Endothelial cell (in vitro differentiated cells): ENCODE results near the gene SGMS1. TPM values are rescaled to one million over a fixed set of nuclear protein-coding genes. Genes with fewer than 3 reads are reported as not detected.

Experiments used
- DNase-seq: peaks from one replicate; pipeline ENCODE4 v3.0.0; 2021; ENCODE audit warnings: low spot score
- H3K27ac Mint-ChIP-seq: one replicate; pipeline ENCODE4 v1.8.0; 2021; ENCODE audit warnings: mixed read lengths, inconsistent platforms; ENCODE audit not compliant: unreplicated experiment
- H3K27me3 Mint-ChIP-seq: one replicate; pipeline ENCODE4 v1.8.0; 2021; ENCODE audit warnings: mild to moderate bottlenecking, moderate library complexity, mixed read lengths, inconsistent platforms; ENCODE audit not compliant: unreplicated experiment
- H3K36me3 Mint-ChIP-seq: one replicate; pipeline ENCODE4 v1.8.0; 2021; ENCODE audit warnings: mild to moderate bottlenecking, low read depth, mixed read lengths, inconsistent platforms; ENCODE audit not compliant: unreplicated experiment
- H3K4me1 Mint-ChIP-seq: one replicate; pipeline ENCODE4 v1.8.0; 2021; ENCODE audit warnings: mild to moderate bottlenecking, mixed read lengths, inconsistent platforms; ENCODE audit not compliant: unreplicated experiment
- H3K4me3 Mint-ChIP-seq: one replicate; pipeline ENCODE4 v1.8.0; 2021; ENCODE audit warnings: mild to moderate bottlenecking, mixed read lengths, inconsistent platforms; ENCODE audit not compliant: unreplicated experiment
- H3K9me3 Mint-ChIP-seq: one replicate; pipeline ENCODE4 v1.8.0; 2021; ENCODE audit warnings: mixed read lengths, inconsistent platforms; ENCODE audit not compliant: unreplicated experiment
- total RNA-seq: library from RNA; stranded (reverse); fragmentation: NEBNext Ultra II Directional; extraction: Animal tissue kit (Norgen Biotek cat#: 25700); gene quantifications from one replicate; pipeline ENCODE4 v1.2.1, GENCODE V29; 2021; ENCODE audit not compliant: unreplicated experiment
- TF ChIP-seq, protein P1 (sequence below): fragments of 200-600 bp; sonication (generic); IDR thresholded peaks from one replicate; pipeline ENCODE4 v1.5.0; 2021; ENCODE audit warnings: antibody characterized with exemption; ENCODE audit not compliant: unreplicated experiment

Gene SGMS1
- total RNA-seq, 1 donor from 2014 or later = 12.4 TPM

DNA sequence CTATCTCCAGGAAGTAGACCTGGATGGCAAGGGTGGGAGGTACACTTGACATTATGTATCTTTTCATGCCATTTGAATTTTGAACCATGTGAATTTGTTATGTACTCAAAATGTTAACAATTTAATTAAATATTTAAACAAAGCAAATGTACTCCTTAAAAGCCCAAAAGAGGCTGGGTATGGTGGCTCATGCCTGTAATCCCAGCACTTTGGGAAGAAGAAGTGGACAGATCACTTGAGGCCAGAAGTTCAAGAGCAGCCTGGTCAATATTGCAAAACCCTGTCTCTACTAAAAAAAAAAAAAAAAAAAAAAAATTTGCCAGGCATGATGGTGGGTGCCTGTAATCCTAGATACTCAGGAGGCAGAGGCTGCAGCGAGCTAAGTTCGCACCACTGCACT lies 235.6 kb downstream of the SGMS1 start:
- TF ChIP-seq, protein P1, sequence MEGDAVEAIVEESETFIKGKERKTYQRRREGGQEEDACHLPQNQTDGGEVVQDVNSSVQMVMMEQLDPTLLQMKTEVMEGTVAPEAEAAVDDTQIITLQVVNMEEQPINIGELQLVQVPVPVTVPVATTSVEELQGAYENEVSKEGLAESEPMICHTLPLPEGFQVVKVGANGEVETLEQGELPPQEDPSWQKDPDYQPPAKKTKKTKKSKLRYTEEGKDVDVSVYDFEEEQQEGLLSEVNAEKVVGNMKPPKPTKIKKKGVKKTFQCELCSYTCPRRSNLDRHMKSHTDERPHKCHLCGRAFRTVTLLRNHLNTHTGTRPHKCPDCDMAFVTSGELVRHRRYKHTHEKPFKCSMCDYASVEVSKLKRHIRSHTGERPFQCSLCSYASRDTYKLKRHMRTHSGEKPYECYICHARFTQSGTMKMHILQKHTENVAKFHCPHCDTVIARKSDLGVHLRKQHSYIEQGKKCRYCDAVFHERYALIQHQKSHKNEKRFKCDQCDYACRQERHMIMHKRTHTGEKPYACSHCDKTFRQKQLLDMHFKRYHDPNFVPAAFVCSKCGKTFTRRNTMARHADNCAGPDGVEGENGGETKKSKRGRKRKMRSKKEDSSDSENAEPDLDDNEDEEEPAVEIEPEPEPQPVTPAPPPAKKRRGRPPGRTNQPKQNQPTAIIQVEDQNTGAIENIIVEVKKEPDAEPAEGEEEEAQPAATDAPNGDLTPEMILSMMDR = no peak
- Mint-ChIP-seq H3K27ac (no peak overlapping the region), H3K36me3 (no peaks in the 10 kb centered on the region), H3K4me1 (peaks cover 8% of the 10 kb centered on the region), H3K9me3 (no peaks in the 10 kb centered on the region), H3K27me3 (peaks cover 1% of the 10 kb centered on the region), H3K4me3 (no peak overlapping the region)
- no peak for DNase-seq

DNA sequence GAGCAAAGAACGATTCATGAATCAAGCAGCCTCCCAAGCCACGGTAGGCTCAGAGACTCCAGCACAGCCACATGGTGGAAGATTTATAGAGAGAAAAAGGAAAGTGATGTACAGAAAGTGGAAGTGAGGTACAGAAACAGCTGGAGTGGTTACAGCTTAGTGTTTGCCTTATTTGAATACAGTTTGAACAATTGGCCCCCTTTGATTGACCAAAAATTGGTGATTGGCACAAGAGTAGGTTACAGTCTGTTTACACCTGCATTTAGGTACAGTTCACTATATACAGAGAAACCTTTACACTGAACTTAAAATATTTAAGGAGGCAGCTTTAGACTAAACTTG lies 236.1 kb downstream of the SGMS1 start:
- no peaks in the 10 kb centered on the region for H3K9me3 Mint-ChIP-seq
- no peaks in the 10 kb centered on the region for H3K36me3 Mint-ChIP-seq
- H3K27ac Mint-ChIP-seq = no peak overlapping the region
- H3K4me1 Mint-ChIP-seq = peaks cover 6% of the 10 kb centered on the region
- peaks cover 1% of the 10 kb centered on the region for H3K27me3 Mint-ChIP-seq
- TF ChIP-seq, protein P1 = no peak
- no peak overlapping the region for H3K4me3 Mint-ChIP-seq
- no peak for DNase-seq

DNA sequence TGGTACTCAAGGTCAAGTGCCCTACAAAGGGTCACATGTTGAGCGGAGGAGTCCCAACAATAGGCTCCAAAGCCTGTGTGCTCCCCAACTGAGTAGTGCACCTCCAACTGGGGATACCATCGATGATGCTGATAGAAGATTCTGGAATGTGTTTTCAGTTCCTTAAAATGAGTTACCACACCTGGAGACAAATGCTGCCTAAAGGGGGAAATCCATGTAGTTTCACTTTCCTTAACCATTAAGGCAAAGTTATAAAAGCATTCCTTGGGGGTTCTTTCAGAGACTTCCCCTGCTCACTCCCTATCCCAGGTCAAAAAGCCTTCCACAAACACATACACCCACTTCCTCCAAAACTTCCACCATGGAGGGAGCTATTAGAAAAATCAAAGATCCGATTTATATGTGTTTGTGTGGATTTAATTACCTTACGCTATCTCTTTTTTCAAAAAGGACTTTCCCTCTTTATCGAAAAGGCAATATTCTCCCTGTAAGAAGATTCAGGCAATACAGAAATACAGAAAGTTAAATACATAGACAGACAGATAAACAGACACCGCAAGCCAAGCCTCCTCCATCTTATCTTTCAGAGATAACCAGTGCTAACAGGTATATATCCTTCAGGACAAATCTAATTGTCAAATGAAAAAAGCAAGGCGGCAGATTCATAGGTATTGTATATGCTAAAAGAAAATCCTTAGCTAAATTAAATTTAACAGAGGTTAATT lies 236.6 kb downstream of the SGMS1 start:
- Mint-ChIP-seq H3K4me1 (peaks cover 6% of the 10 kb centered on the region), H3K36me3 (no peaks in the 10 kb centered on the region), H3K27ac (no peak overlapping the region), H3K4me3 (no peak overlapping the region), H3K9me3 (no peaks in the 10 kb centered on the region), H3K27me3 (peaks cover 1% of the 10 kb centered on the region)
- DNase-seq = no peak
- TF ChIP-seq, protein P1 = no peak

DNA sequence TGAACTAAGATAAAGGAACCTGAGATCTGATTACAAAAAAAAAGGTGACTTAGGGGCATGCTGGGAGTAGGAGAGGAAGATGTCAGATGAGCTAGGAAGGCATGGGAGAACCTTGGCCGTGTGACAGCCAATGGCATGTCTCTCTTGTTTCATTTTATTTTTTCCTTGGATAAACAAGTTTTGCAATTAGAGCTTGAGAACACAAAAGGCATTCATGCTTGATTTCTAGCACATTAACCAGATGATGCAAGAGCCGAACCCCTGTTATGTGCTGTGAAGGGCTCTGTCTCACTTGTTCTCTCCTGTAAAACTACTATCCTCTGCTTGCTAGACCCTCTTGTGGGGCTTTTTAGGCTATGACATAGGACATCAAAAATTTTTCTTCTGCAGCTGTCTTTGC lies 238.1 kb downstream of the SGMS1 start:
- Mint-ChIP-seq H3K4me1 (peaks cover 6% of the 10 kb centered on the region), H3K4me3 (no peak overlapping the region), H3K9me3 (no peaks in the 10 kb centered on the region), H3K27ac (no peak overlapping the region), H3K36me3 (no peaks in the 10 kb centered on the region), H3K27me3 (peaks cover 1% of the 10 kb centered on the region)
- TF ChIP-seq, protein P1 = no peak
- no peak for DNase-seq

DNA sequence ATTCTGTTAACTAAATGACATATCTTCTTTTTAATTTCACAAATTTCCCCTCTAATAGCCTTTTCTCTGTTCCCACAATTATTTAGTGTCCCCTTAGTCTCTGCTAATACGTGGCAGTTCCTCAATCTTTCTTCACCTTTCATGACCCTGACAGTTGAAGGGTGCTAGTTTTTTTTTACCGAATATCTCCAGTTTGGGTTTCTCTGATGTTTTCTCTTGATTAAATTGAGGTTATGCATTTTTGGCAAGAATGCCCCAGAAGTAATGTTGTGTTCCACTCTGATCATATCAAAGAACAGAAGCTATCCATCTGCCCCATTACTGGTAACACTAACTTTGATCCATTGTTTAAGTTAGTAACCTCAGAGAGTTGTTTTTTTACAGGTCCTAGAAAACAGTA lies 238.9 kb downstream of the SGMS1 start:
- Mint-ChIP-seq H3K9me3 (no peaks in the 10 kb centered on the region), H3K27ac (no peak overlapping the region), H3K4me3 (no peak overlapping the region), H3K4me1 (peaks cover 7% of the 10 kb centered on the region), H3K27me3 (peaks cover 1% of the 10 kb centered on the region), H3K36me3 (no peaks in the 10 kb centered on the region)
- DNase-seq = no peak
- TF ChIP-seq, protein P1 = no peak
